ENCODE results near the gene ALDH6A1.
"Not testable (repeated sequence)": the region's sequence is repeated elsewhere in the genome, so short reads cannot be mapped to it uniquely, and the experiment has no call there.

ALDH6A1 gene
- long read RNA-seq, full-length matches to known transcripts, result 88 of 101 reads
- long read RNA-seq, partial matches to known transcripts, result 2 of 101 reads
- long read RNA-seq, other reads (novel, unspliced or antisense), result 11 of 101 reads

- H3K27ac ChIP-seq (replicated peaks), result peak within 1 kb of the TSS; percentile 81
- H3K4me3 ChIP-seq (replicated peaks; ENCODE audit: insufficient read depth, low read length), result peak within 1 kb of the TSS; percentile 82
- no peak for TF ChIP-seq GABPA (IDR thresholded peaks at IDR 0.05; ENCODE audit: low read depth)
- no peak for TF ChIP-seq POLR2AphosphoS5 (IDR thresholded peaks at IDR 0.05; ENCODE audit: low read depth)
- no peaks in the 10 kb centered on the region for H3K27me3 ChIP-seq (ENCODE audit: insufficient read depth, poor library complexity, severe bottlenecking)
- peak; percentile 97 to 98 for DNase-seq (ENCODE audit: low read depth in 1 of 2, low spot score in 1 of 2)
These were observed at the start of gene ALDH6A1, which contains the start of gene LIN52 for GRCh38 chr14:74084277-74085046. Gene ALDH6A1, minus strand, starts transcription at chr14:74084453. Its CDS starts 59 bp downstream, at chr14:74084394. Gene LIN52, plus strand, starts transcription at chr14:74084956. Its CDS starts 19 bp downstream, at chr14:74084975.

DNA sequence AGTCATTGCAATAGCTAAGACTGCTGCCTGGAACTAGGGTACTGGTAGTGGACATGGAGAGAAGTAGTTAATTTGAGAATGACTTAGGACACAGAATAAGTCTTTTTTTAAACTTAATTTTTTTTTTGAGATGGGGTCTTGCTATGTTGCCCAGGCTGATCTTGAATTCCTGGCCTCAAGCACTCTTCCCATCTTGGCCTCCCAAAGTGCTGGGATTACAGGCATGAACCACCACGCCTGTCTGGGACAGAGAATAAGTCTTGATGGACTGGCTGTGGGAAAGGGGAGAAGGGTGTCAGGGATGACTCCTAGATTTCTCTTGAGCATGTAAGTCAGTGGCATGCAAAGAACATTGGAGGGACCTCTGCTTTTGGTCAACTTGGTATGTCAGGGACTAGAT lies 43.4 kb upstream of the ALDH6A1 start:
- TF ChIP-seq GABPA (IDR thresholded peaks at IDR 0.05; ENCODE audit: low read depth) (no peak), SPI1 (IDR thresholded peaks at IDR 0.05; ENCODE audit: borderline replicate concordance, low read depth) (no peak), POLR2AphosphoS5 (IDR thresholded peaks at IDR 0.05; ENCODE audit: low read depth) (no peak)
- TF ChIP-seq, protein P1, sequence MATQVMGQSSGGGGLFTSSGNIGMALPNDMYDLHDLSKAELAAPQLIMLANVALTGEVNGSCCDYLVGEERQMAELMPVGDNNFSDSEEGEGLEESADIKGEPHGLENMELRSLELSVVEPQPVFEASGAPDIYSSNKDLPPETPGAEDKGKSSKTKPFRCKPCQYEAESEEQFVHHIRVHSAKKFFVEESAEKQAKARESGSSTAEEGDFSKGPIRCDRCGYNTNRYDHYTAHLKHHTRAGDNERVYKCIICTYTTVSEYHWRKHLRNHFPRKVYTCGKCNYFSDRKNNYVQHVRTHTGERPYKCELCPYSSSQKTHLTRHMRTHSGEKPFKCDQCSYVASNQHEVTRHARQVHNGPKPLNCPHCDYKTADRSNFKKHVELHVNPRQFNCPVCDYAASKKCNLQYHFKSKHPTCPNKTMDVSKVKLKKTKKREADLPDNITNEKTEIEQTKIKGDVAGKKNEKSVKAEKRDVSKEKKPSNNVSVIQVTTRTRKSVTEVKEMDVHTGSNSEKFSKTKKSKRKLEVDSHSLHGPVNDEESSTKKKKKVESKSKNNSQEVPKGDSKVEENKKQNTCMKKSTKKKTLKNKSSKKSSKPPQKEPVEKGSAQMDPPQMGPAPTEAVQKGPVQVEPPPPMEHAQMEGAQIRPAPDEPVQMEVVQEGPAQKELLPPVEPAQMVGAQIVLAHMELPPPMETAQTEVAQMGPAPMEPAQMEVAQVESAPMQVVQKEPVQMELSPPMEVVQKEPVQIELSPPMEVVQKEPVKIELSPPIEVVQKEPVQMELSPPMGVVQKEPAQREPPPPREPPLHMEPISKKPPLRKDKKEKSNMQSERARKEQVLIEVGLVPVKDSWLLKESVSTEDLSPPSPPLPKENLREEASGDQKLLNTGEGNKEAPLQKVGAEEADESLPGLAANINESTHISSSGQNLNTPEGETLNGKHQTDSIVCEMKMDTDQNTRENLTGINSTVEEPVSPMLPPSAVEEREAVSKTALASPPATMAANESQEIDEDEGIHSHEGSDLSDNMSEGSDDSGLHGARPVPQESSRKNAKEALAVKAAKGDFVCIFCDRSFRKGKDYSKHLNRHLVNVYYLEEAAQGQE (IDR thresholded peaks at IDR 0.05; ENCODE audit: insufficient replicate concordance, low read depth), result no peak
- TF ChIP-seq, protein P2, sequence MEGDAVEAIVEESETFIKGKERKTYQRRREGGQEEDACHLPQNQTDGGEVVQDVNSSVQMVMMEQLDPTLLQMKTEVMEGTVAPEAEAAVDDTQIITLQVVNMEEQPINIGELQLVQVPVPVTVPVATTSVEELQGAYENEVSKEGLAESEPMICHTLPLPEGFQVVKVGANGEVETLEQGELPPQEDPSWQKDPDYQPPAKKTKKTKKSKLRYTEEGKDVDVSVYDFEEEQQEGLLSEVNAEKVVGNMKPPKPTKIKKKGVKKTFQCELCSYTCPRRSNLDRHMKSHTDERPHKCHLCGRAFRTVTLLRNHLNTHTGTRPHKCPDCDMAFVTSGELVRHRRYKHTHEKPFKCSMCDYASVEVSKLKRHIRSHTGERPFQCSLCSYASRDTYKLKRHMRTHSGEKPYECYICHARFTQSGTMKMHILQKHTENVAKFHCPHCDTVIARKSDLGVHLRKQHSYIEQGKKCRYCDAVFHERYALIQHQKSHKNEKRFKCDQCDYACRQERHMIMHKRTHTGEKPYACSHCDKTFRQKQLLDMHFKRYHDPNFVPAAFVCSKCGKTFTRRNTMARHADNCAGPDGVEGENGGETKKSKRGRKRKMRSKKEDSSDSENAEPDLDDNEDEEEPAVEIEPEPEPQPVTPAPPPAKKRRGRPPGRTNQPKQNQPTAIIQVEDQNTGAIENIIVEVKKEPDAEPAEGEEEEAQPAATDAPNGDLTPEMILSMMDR (IDR thresholded peaks at IDR 0.05; ENCODE audit: insufficient read depth, low read length), result no peak
- H3K27me3 ChIP-seq (ENCODE audit: insufficient read depth, poor library complexity, severe bottlenecking), result no peaks in the 10 kb centered on the region
- DNase-seq (ENCODE audit: low read depth in 1 of 2, low spot score in 1 of 2), result no peak
- H3K4me3 ChIP-seq (replicated peaks; ENCODE audit: insufficient read depth, low read length), result no peak overlapping the region
- H3K27ac ChIP-seq (replicated peaks), result no peak overlapping the region

- DNase-seq (ENCODE audit: low read depth in 1 of 2, low spot score in 1 of 2), result no peak
- TF ChIP-seq, protein P1 (IDR thresholded peaks at IDR 0.05; ENCODE audit: insufficient replicate concordance, low read depth), result no peak
- TF ChIP-seq POLR2AphosphoS5 (IDR thresholded peaks at IDR 0.05; ENCODE audit: low read depth) (no peak), GABPA (IDR thresholded peaks at IDR 0.05; ENCODE audit: low read depth) (no peak), SPI1 (IDR thresholded peaks at IDR 0.05; ENCODE audit: borderline replicate concordance, low read depth) (no peak)
- TF ChIP-seq, protein P2 (IDR thresholded peaks at IDR 0.05; ENCODE audit: insufficient read depth, low read length), result no peak
- H3K4me3 ChIP-seq (replicated peaks; ENCODE audit: insufficient read depth, low read length), result no peak overlapping the region
- H3K27me3 ChIP-seq (ENCODE audit: insufficient read depth, poor library complexity, severe bottlenecking), result no peaks in the 10 kb centered on the region
- H3K27ac ChIP-seq (replicated peaks), result no peak overlapping the region
These were observed 42.2 kb upstream of the ALDH6A1 start for GRCh38 chr14:74126315-74127013.

- not testable (repeated sequence) for H3K4me3 ChIP-seq (replicated peaks; ENCODE audit: insufficient read depth, low read length); H3K27me3 ChIP-seq (ENCODE audit: insufficient read depth, poor library complexity, severe bottlenecking); H3K27ac ChIP-seq (replicated peaks); DNase-seq (ENCODE audit: low read depth in 1 of 2, low spot score in 1 of 2)
These were observed 41.2 kb upstream of the ALDH6A1 start for GRCh38 chr14:74125487-74125886.
